Liver (tissue), 9 donors: Measurements from ENCODE around the gene KCNQ1. TPM values are rescaled to one million over a fixed set of nuclear protein-coding genes. Genes with fewer than 3 reads are reported as not detected.

Experiments
- DNase-seq: peaks from one replicate; pipeline ENCODE4 v3.0.0-alpha.2; 2017; ENCODE audit warnings: low spot score
- H3K27ac ChIP-seq, 2 donors: one replicate each; pipeline ENCODE4 v1.7.0; 2013; ENCODE audit warnings: inconsistent platforms in 2 of 2, low read length in 2 of 2, control low read depth in 1 of 2, low read depth in 1 of 2, mild to moderate bottlenecking in 1 of 2
- H3K27me3 ChIP-seq, 4 donors: one replicate each; pipeline versions ENCODE4 v1.6.1 to v1.7.0; 2013; ENCODE audit warnings: low read length in 3 of 4, inconsistent platforms in 1 of 4, mild to moderate bottlenecking in 1 of 4, moderate library complexity in 1 of 4; ENCODE audit not compliant: control insufficient read depth in 4 of 4, insufficient read depth in 4 of 4
- H3K36me3 ChIP-seq, 4 donors: one replicate each; pipeline versions ENCODE4 v1.6.1 to v1.7.0; 2013; ENCODE audit warnings: low read length in 3 of 4, mild to moderate bottlenecking in 3 of 4, low read depth in 1 of 4, moderate library complexity in 1 of 4; ENCODE audit not compliant: control insufficient read depth in 4 of 4, insufficient read depth in 3 of 4
- H3K4me1 ChIP-seq, 4 donors: one replicate each; pipeline versions ENCODE4 v1.6.1 to v1.7.0; 2013; ENCODE audit warnings: low read length in 3 of 4, mild to moderate bottlenecking in 3 of 4, moderate library complexity in 1 of 4; ENCODE audit not compliant: control insufficient read depth in 4 of 4, insufficient read depth in 4 of 4
- H3K4me3 ChIP-seq, 3 donors: one replicate each; pipeline versions ENCODE4 v1.6.1 to v1.7.0; 2013; ENCODE audit warnings: low read length in 3 of 3, control low read depth in 1 of 3, low read depth in 1 of 3, mild to moderate bottlenecking in 1 of 3
- H3K9ac ChIP-seq, 2 donors: one replicate each; pipeline ENCODE4 v1.7.0; 2013; ENCODE audit warnings: low read length in 2 of 2, mild to moderate bottlenecking in 2 of 2, moderate library complexity in 2 of 2, control low read depth in 1 of 2, low read depth in 1 of 2
- H3K9me3 ChIP-seq, 4 donors: one replicate each; pipeline versions ENCODE4 v1.6.1 to v1.7.0; 2013; ENCODE audit warnings: low read length in 3 of 4; ENCODE audit not compliant: control insufficient read depth in 4 of 4
- ATF3 ChIP-seq: IDR thresholded peaks from 2 replicates; pipeline ENCODE4 v1.6.1; 2016; ENCODE audit warnings: antibody characterized with exemption
- CTCF ChIP-seq: fragments of 150-350 bp; IDR thresholded peaks from 2 replicates; pipeline ENCODE4 v1.5.1; 2017; ENCODE audit warnings: improper control_type of control experiment, low read depth, low read length; ENCODE audit not compliant: missing input control
- EGR1 ChIP-seq, 2 donors: IDR thresholded peaks; 2 replicates each; pipeline ENCODE4 v1.6.1; 2016 to 2018; ENCODE audit warnings: antibody characterized with exemption in 2 of 2, low read depth in 2 of 2
- FOXA2 ChIP-seq: IDR thresholded peaks from 2 replicates; pipeline ENCODE4 v1.6.1; 2016; ENCODE audit warnings: antibody characterized with exemption
- GABPA ChIP-seq, 2 donors: IDR thresholded peaks in 1 of 2; conservative IDR thresholded peaks in 1 of 2; 2 replicates each; pipeline ENCODE4 v1.6.1; 2016; ENCODE audit warnings: antibody characterized with exemption in 2 of 2, mild to moderate bottlenecking in 1 of 2, moderate library complexity in 1 of 2
- HNF4A ChIP-seq, 2 donors: conservative IDR thresholded peaks; 2 replicates each; pipeline ENCODE4 v1.6.1; 2016; ENCODE audit warnings: antibody characterized with exemption in 2 of 2, mild to moderate bottlenecking in 2 of 2
- HNF4G ChIP-seq: IDR thresholded peaks from 2 replicates; pipeline ENCODE4 v1.6.1; 2016; ENCODE audit warnings: antibody characterized with exemption
- JUND ChIP-seq, 2 donors: IDR thresholded peaks; 2 replicates each; pipeline ENCODE4 v1.6.1; 2016; ENCODE audit warnings: antibody characterized with exemption in 2 of 2
- NR2F2 ChIP-seq: IDR thresholded peaks from 2 replicates; pipeline ENCODE4 v1.6.1; 2016; ENCODE audit warnings: antibody characterized with exemption
- RAD21 ChIP-seq, 2 donors: IDR thresholded peaks; 2 replicates each; pipeline ENCODE4 v1.6.1; 2016; ENCODE audit warnings: antibody characterized with exemption in 2 of 2, mild to moderate bottlenecking in 2 of 2
- RXRA ChIP-seq, 2 donors: IDR thresholded peaks; 2 replicates each; pipeline ENCODE4 v1.6.1; 2017 to 2018; ENCODE audit warnings: antibody characterized with exemption in 2 of 2, mild to moderate bottlenecking in 1 of 2
- SP1 ChIP-seq: IDR thresholded peaks from 2 replicates; pipeline ENCODE4 v1.6.1; 2018; ENCODE audit warnings: antibody characterized with exemption, mild to moderate bottlenecking
- TAF1 ChIP-seq: conservative IDR thresholded peaks from 2 replicates; pipeline ENCODE4 v1.6.1; 2016; ENCODE audit warnings: antibody characterized with exemption, mild to moderate bottlenecking
- WGBS: extraction: QIAGEN DNeasy Blood & Tissue Kit; methylation state at CpG from one replicate; pipeline ENCODE4 v1.1.7; 2013; 5-methylcytosine and 5-hydroxymethylcytosine counted together
- polyA plus RNA-seq, 2 donors: library from polyadenylated mRNA; stranded (reverse) in 1 of 2; unstranded in 1 of 2; fragments of 200-250 nt in 1 of 2; fragments of >200 nt in 1 of 2; fragmentation: Nextera tagmentation in 1 of 2; extraction: Ambion mirVana in 1 of 2; gene quantifications; one replicate each; pipeline versions ENCODE4 v1.2.1 to v1.2.3, GENCODE V29; 2013 to 2015
- total RNA-seq, 2 donors: library from RNA; depleted of rRNA; stranded (reverse); fragments of >200 nt; gene quantifications; one replicate each; pipeline ENCODE4 v1.2.3, GENCODE V29; 2014
- donor health status: healthy.
- donor health status: healthy.
- donor health status: healthy.
- donor health status: healthy.
- donor health status: healthy.

KCNQ1 gene
- total and polyA plus RNA-seq, 4 donors = 0.31 to 2.2 (median 1.5) TPM

- Histone ChIP-seq H3K9ac (no peak overlapping the region), H3K36me3 (no peaks in the 10 kb centered on the region), H3K27ac (no peak overlapping the region), H3K27me3 (no peaks in the 10 kb centered on the region), H3K9me3 (no peaks in the 10 kb centered on the region), H3K4me3 (no peak overlapping the region), H3K4me1 (peaks cover 0 to 13% (median 0%) of the 10 kb centered on the region in 4 donors)
- WGBS = 93% methylated on average over 6 of the region's 6 CpGs
- TF ChIP-seq TAF1 = no peak
- no peak for TF ChIP-seq NR2F2
- no peak for DNase-seq
Observed at GRCh38 chr11:2688381-2689231, 243.8 kb downstream of the KCNQ1 start.

GRCh38 chr11:2689651-2690575 lies 245.1 kb downstream of the KCNQ1 start:
- H3K9ac ChIP-seq = no peak overlapping the region
- no peaks in the 10 kb centered on the region for H3K27me3 ChIP-seq
- no peak for DNase-seq
- H3K9me3 ChIP-seq = no peaks in the 10 kb centered on the region
- peaks cover 0 to 13% (median 0%) of the 10 kb centered on the region in 4 donors for H3K4me1 ChIP-seq
- TF ChIP-seq RXRA (IDR thresholded peaks at IDR 0.05) = no peak
- TF ChIP-seq CTCF = no peak
- TF ChIP-seq SP1 = no peak
- no peak for TF ChIP-seq EGR1 (IDR thresholded peaks at IDR 0.05; ENCODE audit: low read depth in 2 of 2)
- no peak for TF ChIP-seq HNF4A (conservative IDR thresholded peaks at IDR 0.05)
- no peak for TF ChIP-seq JUND (IDR thresholded peaks at IDR 0.05)
- TF ChIP-seq FOXA2 = no peak
- no peak for TF ChIP-seq RAD21 (IDR thresholded peaks at IDR 0.05)
- TF ChIP-seq GABPA (IDR thresholded peaks at IDR 0.05 in 1 of 2, conservative IDR thresholded peaks at IDR 0.05 in 1 of 2) = no peak
- TF ChIP-seq ATF3 = no peak
- TF ChIP-seq HNF4G = no peak
- H3K4me3 ChIP-seq = no peak overlapping the region
- no peak overlapping the region for H3K27ac ChIP-seq
- 79% methylated on average over 8 of the region's 8 CpGs for WGBS
- no peaks in the 10 kb centered on the region for H3K36me3 ChIP-seq

- no peak for DNase-seq
- no peak overlapping the region for H3K9ac ChIP-seq
- TF ChIP-seq GABPA (IDR thresholded peaks at IDR 0.05 in 1 of 2, conservative IDR thresholded peaks at IDR 0.05 in 1 of 2) = no peak
- no peaks in the 10 kb centered on the region for H3K9me3 ChIP-seq
- no peaks in the 10 kb centered on the region for H3K27me3 ChIP-seq
- peaks cover 0 to 13% (median 0%) of the 10 kb centered on the region in 4 donors for H3K4me1 ChIP-seq
- no peak overlapping the region for H3K4me3 ChIP-seq
- no peak overlapping the region for H3K27ac ChIP-seq
- 93% methylated on average over 6 of the region's 6 CpGs for WGBS
- no peaks in the 10 kb centered on the region for H3K36me3 ChIP-seq
Observed at GRCh38 chr11:2690596-2691354, 246.0 kb downstream of the KCNQ1 start.
